ENCODE measurements around the gene LAMP5. TPM values are rescaled to one million over a fixed set of nuclear protein-coding genes. Genes with fewer than 3 reads are reported as not detected.

LAMP5 gene
- total RNA-seq, 1 donor from 2014 or later, result 0.80 TPM

DNA sequence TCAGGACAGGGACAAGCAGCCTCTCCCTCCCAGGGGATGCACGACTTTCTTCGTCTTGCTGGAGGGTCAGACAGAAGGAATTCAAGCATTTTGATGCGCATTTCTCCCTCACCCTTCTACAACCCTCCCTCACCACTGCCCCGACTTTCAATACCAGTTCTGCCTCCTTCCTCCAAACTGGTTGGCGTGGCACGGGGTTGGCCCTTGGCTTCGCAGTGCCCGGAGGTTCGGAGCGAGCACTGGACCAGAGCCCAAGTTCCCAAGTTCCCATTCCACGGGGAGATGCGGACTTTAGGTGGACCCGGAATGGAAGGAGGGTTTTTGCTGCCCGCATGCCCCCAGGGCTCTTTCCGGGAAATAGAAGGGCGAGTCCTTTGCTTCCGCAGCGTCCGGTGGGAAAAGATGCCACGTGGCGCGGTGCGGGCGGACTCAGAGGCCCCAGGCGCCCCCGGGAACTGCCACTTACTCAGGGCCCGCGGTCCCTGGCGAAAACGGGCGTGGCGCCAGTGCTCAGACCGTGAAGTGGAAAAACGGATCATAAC is 8.0 kb upstream of the LAMP5 start:
- Mint-ChIP-seq H3K27ac (ENCODE audit: unreplicated experiment) (no peak overlapping the region), H3K4me1 (ENCODE audit: unreplicated experiment) (no peaks in the 10 kb centered on the region), H3K27me3 (ENCODE audit: unreplicated experiment) (no peaks in the 10 kb centered on the region), H3K9me3 (ENCODE audit: unreplicated experiment) (no peaks in the 10 kb centered on the region), H3K36me3 (ENCODE audit: low read depth, unreplicated experiment) (no peaks in the 10 kb centered on the region), H3K4me3 (ENCODE audit: unreplicated experiment) (no peak overlapping the region)
- TF ChIP-seq, protein P1, sequence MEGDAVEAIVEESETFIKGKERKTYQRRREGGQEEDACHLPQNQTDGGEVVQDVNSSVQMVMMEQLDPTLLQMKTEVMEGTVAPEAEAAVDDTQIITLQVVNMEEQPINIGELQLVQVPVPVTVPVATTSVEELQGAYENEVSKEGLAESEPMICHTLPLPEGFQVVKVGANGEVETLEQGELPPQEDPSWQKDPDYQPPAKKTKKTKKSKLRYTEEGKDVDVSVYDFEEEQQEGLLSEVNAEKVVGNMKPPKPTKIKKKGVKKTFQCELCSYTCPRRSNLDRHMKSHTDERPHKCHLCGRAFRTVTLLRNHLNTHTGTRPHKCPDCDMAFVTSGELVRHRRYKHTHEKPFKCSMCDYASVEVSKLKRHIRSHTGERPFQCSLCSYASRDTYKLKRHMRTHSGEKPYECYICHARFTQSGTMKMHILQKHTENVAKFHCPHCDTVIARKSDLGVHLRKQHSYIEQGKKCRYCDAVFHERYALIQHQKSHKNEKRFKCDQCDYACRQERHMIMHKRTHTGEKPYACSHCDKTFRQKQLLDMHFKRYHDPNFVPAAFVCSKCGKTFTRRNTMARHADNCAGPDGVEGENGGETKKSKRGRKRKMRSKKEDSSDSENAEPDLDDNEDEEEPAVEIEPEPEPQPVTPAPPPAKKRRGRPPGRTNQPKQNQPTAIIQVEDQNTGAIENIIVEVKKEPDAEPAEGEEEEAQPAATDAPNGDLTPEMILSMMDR (IDR thresholded peaks at IDR 0.05; ENCODE audit: unreplicated experiment), result no peak
- DNase-seq (ENCODE audit: low spot score), result no peak

DNA sequence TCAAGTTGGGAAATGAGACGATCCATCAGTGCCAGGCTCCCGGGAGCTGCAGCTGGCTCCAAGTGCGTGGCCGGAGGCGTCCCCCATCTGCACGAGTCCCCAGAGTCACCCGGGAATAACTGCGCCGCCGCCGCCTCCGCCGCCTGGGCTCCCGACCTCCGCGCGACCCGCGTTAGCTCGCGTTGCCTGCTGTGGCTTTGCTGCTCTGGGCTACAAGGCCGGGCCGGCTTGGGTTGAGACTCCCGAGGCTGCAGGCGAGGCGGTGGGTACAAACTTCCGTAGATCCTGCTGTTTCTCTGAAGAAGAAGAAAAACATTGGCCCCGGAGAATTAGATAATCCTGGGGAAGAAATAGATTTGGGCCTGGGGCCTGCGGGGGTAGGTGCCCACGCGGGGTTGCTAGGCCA is 7.4 kb upstream of the LAMP5 start:
- no peaks in the 10 kb centered on the region for H3K9me3 Mint-ChIP-seq (ENCODE audit: unreplicated experiment)
- TF ChIP-seq, protein P1 (IDR thresholded peaks at IDR 0.05; ENCODE audit: unreplicated experiment), result no peak
- no peaks in the 10 kb centered on the region for H3K36me3 Mint-ChIP-seq (ENCODE audit: low read depth, unreplicated experiment)
- H3K4me3 Mint-ChIP-seq (ENCODE audit: unreplicated experiment), result no peak overlapping the region
- H3K27ac Mint-ChIP-seq (ENCODE audit: unreplicated experiment), result no peak overlapping the region
- DNase-seq (ENCODE audit: low spot score), result no peak
- H3K4me1 Mint-ChIP-seq (ENCODE audit: unreplicated experiment), result no peaks in the 10 kb centered on the region
- H3K27me3 Mint-ChIP-seq (ENCODE audit: unreplicated experiment), result no peaks in the 10 kb centered on the region

DNA sequence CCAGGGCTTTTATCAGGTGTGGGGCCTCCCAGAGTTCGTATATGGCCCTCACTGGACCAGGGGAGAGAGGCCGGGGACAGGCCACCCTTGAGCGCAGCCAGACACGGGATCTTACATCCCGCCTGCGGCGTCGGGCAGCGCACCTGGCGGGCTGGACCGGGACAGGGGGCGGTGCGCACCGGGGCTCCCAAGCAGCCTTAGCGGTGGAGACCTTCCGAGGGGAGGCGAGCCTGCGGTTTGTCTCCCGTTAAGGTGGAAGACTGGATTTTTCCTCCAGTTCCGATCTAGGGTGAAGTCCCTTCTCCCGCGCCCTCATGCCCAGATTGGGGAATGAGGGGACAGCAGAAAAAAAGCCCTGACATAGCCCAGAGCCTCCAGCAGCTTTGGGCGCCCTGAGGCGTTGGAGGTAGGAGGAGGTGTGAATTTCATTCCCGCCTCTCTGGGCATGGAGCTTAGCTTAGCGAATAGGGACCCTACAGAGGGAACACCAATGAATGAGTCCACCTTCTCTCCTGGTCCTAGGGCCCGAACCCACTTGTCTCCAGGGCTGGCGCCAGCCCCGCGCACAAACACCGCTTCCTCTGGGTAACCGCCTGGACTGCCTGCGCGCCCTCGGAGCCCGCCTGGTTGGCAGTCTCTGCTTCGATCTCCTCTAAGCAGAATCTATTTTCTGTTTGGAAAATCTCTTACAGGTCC is 6.7 kb upstream of the LAMP5 start:
- no peak overlapping the region for H3K4me3 Mint-ChIP-seq (ENCODE audit: unreplicated experiment)

DNA sequence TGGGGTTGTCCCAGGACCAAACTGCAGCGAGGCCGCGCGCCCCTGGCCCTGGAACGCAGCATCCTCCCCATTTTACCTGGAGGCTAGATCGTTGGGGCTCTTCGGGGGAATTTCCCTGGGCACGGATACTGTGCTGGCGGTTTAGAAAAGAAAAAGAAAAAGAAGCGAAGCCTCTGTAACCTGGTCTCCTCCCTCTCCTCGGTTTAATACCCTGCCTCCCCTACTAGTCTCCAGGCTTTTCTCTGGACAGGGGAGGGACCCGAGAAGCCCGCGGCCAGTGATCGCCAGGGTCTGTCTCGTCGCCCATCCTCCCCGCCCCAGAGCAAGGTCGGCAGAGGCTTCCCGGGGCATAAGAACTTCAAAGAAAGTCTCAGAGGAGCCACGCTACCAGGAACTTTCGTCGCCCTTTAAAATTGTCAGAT is 6.1 kb upstream of the LAMP5 start:
- no peak overlapping the region for H3K27ac Mint-ChIP-seq (ENCODE audit: unreplicated experiment)
- H3K4me3 Mint-ChIP-seq (ENCODE audit: unreplicated experiment), result no peak overlapping the region
- no peaks in the 10 kb centered on the region for H3K27me3 Mint-ChIP-seq (ENCODE audit: unreplicated experiment)
- TF ChIP-seq, protein P1 (IDR thresholded peaks at IDR 0.05; ENCODE audit: unreplicated experiment), result no peak
- H3K9me3 Mint-ChIP-seq (ENCODE audit: unreplicated experiment), result no peaks in the 10 kb centered on the region
- no peaks in the 10 kb centered on the region for H3K36me3 Mint-ChIP-seq (ENCODE audit: low read depth, unreplicated experiment)
- DNase-seq (ENCODE audit: low spot score), result no peak
- no peaks in the 10 kb centered on the region for H3K4me1 Mint-ChIP-seq (ENCODE audit: unreplicated experiment)

More for the DNA sequence above, 6.7 kb upstream of the LAMP5 start:
- Mint-ChIP-seq H3K4me1 (ENCODE audit: unreplicated experiment) (no peaks in the 10 kb centered on the region), H3K27me3 (ENCODE audit: unreplicated experiment) (no peaks in the 10 kb centered on the region), H3K36me3 (ENCODE audit: low read depth, unreplicated experiment) (no peaks in the 10 kb centered on the region), H3K27ac (ENCODE audit: unreplicated experiment) (no peak overlapping the region), H3K9me3 (ENCODE audit: unreplicated experiment) (no peaks in the 10 kb centered on the region)
- TF ChIP-seq, protein P1 (IDR thresholded peaks at IDR 0.05; ENCODE audit: unreplicated experiment), result no peak
- DNase-seq (ENCODE audit: low spot score), result no peak

DNA sequence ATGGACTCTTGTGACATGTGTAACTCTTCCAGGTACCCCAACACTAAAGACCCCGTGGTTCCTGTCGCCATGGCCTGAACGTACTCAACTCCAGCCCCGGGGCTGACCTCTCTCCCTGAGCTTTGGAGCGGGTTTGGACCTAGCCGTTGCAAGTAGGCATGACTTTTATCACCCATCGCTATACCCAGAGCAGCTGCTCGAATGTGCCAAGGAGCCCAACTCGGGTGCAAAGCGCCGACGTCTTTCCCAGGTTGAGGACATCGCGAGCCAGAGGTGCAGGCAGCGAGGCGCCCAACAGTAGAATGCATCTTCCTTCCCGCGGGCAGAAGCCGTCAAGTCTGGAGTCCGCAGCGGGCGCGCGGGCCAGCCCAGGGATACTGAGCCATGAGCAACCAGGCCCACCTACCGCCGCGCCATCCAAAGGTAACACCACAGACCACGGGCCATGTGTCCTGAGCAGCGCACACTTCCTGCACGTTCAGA is 5.7 kb upstream of the LAMP5 start:
- Mint-ChIP-seq H3K4me3 (ENCODE audit: unreplicated experiment) (no peak overlapping the region), H3K27ac (ENCODE audit: unreplicated experiment) (no peak overlapping the region), H3K36me3 (ENCODE audit: low read depth, unreplicated experiment) (no peaks in the 10 kb centered on the region), H3K27me3 (ENCODE audit: unreplicated experiment) (no peaks in the 10 kb centered on the region), H3K9me3 (ENCODE audit: unreplicated experiment) (no peaks in the 10 kb centered on the region), H3K4me1 (ENCODE audit: unreplicated experiment) (peaks cover under 1% of the 10 kb centered on the region)
- TF ChIP-seq, protein P1 (IDR thresholded peaks at IDR 0.05; ENCODE audit: unreplicated experiment), result no peak
- no peak for DNase-seq (ENCODE audit: low spot score)
